GM19397 (cell line): Measurements from ENCODE around the gene TRDMT1.
"Not testable (repeated sequence)": the region's sequence is repeated elsewhere in the genome, so short reads cannot be mapped to it uniquely, and the experiment has no call there.

Experiments used
- ATAC-seq: cut with Tn5 transposase; IDR thresholded peaks from one replicate; pipeline ENCODE4 v1.9.1; 2021; ENCODE audit warnings: mild to moderate bottlenecking, moderate library complexity; ENCODE audit not compliant: unreplicated experiment

Gene TRDMT1

DNA sequence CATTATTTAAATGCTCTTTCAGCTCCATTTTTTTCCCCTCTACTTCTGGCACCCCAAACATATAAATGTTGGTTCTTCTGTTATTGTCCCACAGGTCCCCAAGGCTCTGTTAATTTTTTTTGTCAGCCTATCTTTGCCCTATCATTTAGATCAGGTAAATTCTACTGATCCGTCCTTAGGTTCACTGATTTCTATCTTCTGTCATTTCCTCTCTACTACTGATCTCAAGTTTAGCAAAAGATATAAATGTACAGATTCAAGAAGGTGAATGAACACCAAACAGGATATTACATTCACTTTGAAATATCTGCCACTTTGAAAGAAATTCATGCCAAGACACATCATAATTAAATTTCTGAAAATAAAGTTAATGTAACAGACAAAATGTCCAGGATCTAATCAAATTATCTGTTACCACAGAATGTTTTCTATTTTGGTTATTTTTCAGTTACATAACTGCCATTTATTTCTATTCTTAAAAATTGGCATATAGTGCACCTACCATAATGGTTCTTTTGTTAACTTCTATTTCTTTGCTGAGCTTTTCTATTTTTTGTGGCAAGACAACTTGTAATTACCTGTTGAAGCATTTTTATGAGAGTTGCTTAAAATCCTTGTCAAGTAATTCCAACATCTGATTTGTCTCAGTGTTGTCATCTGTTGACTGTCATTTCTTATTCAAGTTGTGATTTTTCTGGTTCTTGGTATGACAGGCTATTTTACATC, 59.8 kb downstream of the TRDMT1 start:
- ATAC-seq, result no peak

DNA sequence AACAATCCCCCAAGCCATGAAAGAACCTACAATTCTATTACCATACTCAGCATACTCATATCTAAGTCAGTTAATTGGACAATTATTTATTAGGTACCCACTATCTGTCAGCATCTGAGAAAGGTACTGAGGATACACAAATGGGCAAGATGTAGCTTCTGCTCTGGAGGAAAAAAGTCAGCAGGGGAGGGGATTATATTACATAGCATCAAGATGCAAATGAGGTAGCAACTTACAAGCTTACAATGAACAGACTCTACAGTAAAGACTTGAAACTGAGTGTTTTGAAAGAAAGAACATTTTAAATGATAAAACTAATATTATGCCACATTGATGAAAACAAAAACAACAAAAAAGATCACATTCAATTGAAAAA, 61.1 kb downstream of the TRDMT1 start:
- no peak for ATAC-seq

DNA sequence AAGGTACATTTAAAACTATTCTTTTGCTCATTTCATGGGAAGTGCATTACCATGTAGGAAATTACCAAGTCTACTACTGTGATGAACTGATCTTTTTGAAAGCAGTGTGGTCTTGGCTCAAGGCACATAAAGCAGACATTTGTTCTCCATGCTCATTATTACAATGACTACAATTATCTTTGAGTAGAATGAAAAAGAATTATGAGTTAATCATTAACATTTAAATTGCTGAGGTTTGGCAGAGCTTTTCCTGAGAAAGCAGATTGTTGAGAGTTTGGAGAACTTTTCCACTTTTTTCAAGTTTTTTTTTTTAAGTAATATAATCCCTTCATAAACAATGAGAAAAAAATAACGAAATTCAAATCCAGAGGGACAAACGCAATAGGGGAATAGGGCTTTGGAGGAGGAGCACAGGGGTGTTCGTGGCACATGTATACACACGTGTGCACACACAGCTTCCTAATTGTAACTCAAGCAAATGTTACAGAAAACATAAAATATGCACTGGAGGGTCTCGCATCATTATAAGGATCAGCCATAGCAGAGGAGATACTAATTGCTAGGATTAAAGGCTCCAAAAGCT, 62.9 kb downstream of the TRDMT1 start:
- no peak for ATAC-seq

DNA sequence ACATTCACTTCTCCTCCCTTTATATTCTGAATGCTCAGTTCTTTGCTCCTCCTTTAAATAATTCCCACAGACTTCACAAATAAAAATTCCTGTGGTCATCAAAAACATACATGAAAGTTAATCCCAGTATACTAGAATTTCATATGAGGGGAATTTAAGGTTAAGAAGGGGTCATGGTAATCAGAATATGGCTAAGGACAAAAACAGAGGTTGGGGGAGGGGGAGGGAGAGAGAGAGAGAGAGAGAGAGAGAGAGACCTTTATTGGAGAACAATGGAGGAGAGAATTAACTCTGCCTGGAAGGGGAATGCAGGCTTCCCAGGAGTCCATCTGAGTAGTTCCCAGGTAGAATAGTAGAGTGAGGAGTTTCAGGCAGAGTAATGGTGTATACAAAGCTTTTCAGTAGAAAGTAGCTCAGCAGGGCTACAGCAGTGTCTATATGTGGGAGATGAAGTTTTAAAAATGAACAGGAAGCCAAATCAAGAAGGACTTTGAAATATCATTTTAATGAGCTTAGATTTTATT, 66.7 kb downstream of the TRDMT1 start:
- ATAC-seq, result no peak

DNA sequence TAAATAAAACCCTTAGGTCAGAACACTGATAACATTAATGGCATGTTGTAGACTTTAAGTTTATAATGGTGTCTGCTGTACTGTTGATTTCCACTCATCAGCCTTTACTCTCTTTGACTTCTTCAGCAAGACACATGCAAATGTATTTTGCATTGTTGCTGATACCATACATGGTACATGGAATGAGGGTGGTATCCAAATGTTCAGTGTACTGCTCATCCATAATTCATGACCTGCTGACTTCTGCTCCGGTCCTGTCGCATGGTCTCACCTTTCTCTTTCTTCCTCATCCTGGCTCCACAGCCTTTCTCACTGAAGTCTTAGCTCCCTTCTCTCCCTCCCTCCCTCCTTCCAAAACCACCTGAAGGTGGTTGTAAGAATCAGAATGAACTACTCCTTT, 67.2 kb downstream of the TRDMT1 start:
- no peak for ATAC-seq

DNA sequence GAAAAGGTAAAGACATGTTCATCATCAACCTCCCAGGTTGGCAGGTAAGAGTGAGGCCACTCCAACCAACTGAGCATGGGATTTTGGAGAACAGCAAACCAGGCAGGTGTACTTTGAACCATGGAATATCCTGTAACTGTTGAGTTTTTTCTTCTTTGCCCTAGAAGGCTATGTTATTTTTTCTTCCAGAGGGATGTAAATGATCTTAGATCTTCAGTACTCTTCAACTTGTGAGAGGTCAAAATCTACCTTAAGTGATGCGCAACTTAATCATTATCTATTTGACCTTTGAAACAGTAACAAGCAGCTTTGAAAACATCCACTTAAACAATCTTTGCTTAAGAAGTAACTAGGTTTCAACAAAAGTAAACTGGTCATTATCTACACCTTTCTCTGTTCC, 71.7 kb downstream of the TRDMT1 start, which contains the start of gene CUBN:
Gene CUBN, minus strand, starts transcription at position 71 of the 400 bp plus-strand sequence. Its CDS starts 46 bp downstream, at position 25.
- ATAC-seq, result no peak

DNA sequence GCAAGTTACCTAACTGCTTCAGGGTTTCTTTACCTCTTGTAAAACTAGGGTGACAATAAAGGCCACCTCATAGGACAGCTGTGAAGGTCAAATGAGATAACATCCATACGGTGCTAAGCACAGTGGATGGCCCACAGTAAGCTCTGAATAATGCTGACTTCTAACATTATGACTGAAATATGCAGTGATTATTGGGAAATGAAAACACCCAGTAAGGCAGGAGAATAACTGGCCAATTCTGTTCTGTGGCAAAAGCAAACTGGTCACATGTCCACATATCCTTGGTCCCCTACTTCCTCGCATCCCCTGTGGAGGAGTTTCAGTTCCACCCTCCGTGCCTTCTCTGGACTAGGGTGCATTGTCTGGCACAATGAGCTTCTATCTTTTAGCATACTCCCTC, 73.2 kb downstream of the TRDMT1 start:
- ATAC-seq, result no peak

DNA sequence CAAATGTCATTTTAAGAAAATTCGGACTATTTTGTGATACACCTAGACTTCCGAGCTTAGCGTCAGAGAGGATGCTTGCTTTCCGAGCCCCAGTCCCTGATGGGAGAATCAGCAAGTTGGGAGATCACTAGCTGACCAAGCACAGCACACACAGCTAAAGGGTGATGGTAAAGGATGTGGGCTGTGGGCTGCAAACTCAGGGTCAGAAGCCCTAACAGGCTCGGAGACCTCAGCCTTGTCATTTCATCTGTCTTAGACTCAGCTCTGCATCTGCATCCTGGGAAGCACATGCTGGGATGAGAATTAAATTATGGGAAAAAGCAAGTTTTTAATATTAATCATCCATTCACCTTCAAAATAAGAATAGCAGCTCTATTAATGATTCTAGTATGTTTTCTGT, 75.1 kb downstream of the TRDMT1 start:
- no peak for ATAC-seq

DNA sequence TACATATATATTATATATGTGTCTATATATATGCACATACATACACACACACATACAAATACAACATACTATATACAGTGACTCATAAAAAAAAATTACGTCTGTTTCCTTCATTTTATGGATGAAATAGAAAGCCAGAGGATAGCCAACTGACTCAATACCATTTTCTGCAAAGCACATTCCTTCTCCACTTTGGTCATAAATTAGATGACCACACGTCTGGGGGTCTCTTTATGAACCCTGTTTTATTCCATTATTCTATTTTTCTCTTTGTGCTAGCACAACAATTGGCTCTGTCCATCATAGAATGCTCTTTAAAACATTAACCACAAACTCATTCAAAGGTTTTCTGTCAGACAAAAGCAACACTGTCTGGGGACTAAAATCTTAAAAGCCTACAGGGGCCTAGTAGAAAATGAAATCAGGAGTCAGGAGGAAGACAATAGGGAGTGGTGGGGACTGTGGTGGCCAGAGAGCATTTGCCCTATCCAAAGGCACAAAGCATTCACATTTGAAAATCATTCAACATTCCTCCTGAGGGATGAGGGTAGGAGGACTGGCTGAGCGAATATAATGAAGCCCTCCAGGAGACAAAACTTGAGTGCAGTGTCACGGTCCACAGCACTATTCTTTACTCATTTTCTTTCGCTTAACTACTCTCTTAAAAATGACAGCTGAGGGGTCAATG, 76.1 kb downstream of the TRDMT1 start:
- ATAC-seq, result no peak

DNA sequence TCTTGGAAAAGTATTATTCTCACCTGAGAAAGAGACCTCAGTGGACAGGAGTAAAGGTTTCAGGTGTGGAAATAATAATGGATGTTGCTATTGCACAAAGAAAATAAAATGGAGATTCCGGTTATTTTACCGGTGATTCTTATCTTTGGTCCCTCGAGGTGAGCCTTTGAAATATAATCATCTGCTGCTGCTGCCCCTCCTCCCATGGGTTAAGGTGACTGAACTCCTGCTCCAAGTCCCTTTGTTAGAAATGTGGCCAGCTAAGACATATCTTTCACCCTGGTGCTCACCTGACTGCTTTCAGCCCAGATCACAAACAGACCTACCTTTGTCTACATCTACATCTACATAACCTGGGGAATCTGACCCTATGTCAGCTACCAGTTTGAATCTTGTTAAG, 77.5 kb downstream of the TRDMT1 start:
- no peak for ATAC-seq

DNA sequence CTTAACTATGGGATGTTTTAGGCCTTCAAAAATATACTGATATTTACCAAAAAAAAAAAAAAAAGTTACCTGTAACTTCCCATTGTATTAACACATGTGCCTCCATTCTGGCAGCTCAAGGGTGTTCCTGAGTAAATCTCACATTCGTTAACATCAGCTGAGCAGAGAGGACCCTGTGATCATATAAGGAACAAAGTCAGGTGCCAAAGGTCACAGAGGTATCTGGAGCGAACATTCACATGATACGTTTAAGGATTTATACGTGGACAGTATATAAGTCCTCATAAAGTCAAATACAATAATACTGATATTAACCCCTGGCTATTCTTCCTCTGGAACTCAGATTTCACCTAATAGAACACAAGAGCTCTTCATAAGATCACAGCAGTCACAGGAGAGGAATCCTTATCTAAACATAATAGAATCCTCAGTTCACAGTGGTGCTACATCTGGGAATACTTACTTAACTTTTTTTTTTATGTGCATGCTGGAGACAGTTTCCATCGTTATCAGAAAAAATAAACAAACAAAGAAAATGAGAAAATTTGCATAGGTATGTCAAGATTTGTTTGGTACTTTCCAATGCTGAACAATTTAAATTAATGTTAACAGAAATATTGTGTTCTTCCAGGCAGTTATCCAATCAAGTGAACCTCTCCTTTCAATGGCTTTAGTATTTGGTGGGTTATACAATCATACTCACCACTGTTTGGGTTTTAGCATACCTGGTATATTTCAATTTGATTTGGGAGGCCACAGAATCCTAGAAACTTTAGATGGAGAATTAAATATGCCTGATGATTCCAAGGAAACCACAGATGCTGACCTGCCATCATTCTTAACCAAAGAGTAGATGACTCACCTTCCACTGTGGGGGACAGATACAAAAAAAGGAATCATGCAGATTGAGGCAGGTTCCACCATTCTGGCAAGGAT, 78.5 kb downstream of the TRDMT1 start:
- ATAC-seq, result no peak

DNA sequence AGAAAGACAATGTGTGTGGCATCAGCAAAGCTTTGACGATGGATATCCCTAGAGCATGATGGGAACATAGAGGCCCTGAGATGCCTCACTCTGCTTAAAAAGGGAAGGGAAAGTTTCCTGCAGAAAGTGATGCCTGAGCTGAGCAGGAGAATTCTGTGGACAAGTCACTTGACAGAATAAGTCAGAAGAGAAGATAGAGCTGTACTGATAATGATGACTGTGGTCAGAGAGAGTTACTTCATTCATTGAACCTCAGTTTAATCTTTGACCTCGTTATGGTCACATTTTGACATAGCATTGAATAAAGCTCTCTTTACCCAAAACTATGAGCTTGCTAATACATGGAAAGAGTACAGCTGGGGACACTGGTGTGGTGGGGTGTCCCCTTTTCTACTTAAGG, 79.4 kb downstream of the TRDMT1 start:
- no peak for ATAC-seq

DNA sequence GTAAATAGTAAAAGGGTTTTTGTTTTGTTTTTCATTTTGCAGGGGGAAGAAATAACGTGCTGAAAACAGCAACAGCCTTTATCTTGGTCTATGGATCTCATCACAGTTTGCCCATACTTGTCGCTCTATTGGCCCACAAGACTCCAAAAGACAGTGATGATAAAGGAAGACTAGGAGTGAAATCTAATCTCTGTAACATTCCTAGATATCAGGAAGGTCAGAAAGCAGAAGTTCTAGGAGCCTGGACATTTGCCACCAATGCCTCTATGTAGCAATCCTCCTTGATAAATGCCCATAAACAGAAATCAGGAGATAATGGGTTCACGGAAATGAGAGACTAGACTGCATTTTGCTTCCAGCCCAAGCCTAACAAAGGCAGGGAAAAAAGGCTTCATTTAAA, 80.8 kb downstream of the TRDMT1 start:
- no peak for ATAC-seq

DNA sequence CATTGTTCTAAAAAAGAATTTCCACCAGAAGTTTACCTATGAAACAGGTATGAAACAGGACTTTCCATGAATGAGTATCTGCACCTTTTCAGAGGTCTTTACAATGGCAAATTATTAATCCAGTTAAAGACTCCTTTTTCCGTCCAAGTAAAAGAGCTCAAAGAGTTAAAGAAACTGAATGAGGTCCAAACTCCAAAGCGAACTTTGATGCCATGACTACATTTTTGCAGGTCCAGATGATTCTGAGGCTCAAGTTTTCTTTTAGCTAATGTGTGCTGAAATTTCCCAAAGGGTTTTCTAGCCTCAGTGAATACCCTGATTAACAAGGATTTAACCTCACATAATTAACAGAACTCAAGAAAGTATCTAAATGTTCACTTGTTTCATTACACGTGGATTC, 81.6 kb downstream of the TRDMT1 start:
- no peak for ATAC-seq

DNA sequence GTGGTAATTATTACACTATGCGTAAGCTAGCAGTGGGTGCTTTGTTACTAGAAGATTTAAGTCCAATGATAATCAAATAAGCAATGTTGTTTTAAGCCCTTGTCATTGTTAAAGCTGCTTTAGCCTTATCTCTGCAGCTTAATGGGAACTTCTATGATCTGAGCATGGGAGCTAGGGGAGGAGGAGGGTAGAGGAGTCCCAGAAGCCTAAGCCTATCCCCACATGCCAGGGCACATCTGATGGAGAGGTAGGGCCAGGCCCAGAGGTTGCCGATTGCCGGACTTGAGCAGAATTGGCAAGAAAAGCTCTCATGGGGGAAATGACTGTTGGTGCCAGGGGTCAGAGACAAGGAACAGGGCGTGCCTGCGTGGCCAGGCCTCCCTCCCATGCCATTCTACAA, 85.3 kb downstream of the TRDMT1 start:
- ATAC-seq, result no peak

DNA sequence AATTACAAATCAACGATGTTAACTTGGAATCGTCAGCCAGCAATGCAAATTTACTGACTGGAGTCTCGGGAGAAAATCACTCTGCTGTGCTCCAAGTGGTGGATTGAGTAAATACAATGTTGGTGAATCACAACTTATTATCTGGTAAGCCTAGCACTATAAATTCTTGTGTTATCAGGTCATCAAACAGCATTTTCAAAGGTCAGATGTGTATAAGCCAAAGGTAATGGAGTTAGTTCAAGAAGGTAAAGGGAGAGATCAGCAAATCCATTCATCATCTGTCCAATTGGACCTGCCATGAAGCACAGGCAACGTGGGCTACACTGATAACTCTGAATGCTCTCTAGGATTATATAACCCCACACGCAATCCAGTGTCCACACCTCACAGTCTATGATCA, 85.8 kb downstream of the TRDMT1 start:
- no peak for ATAC-seq

DNA sequence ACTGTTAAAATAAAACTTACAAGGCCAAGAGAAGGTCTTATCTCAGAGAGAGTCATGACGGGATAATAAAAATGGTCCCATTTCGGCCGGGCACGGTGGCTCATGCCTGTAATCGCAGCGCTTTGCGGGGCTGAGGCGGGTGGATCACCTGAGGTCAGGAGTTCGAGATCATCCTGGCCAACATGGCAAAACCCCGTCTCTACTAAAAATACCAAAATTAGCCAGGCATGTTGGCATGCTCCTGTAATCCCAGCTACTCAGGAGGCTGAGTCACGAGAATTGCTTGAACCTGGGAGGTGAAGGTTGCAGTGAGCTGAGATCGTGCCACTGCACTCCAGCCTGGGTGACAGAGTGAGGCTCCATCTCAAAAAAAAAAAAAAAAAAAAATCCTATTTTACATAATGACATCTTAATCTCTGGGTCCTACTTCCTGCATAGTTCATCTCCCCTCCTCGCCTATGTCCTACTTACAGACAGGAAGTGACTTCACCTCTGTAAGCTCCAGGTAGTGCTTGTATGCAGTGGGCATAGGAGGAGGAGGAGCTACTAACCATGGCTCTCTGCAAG, 86.5 kb downstream of the TRDMT1 start:
- ATAC-seq, result not testable (repeated sequence)

DNA sequence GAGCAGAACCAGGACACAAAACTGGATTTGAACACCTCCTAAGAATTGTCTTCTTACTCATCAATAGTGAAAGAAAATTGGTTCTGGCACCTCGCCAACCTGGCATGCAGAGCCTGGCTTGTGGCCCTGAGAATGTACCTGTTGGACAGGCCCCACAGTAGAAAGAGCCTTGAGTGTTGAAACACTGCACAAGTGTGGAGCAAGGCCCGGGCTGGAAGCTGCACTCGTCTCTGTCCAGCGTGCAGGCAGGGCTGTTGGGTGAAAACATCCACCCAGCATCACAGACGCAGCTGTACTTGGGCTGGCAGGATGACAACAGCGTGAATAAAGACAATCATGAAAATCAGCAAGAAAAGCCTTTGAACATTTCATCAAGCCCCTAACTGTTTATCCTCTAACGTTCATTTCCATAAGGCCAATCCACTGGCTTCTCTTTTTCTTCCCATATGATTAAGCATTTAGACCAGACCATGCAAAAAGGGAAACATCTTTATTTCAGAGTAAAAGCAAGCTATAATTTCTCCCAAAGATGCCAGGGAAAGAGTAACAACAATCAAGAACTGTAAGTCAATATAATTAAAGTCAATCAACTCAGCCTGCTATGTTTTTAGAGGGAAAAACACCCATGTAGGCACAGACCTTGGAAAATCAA, 87.5 kb downstream of the TRDMT1 start:
- ATAC-seq, result no peak

DNA sequence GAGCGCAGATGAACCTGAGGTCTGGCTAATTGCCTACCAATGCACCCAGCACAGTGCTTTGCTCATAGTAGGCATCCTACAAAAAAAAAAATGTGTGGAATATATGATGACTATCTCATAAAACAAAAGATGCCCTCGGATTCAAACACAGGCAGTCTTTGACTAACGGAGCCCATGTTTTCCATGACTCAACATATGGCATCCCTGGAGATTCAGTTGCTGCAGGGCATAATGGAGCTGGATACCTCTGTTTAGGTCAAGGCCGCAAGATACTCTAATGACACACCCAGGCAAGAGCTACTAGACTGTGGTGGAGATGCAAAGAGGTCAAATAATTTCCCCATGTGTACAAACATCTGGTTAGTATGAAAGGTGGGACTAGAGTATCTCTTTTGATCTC, 88.1 kb downstream of the TRDMT1 start:
- no peak for ATAC-seq

DNA sequence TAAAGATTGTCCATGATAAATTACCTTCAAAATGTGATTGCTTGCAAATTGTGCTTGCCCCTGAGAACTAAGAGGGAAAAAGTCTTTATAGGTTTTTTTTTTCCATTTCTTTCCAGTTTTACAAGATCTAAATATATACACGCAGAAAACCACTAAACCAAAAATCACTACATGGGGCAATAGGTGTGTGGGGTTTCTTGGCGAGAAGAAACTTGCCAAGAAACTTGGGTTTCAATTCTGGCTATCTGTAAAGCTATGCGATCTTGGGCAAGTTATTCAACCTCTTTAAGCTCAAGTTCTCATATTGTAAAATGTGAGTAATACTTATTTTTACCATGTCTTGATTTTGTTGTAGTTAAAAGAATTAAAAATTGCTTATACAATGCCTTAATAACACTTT, 88.9 kb downstream of the TRDMT1 start:
- no peak for ATAC-seq
